H9 (cell line): Measurements from ENCODE around the gene ZNF800. TPM values are rescaled to one million over a fixed set of nuclear protein-coding genes. Genes with fewer than 3 reads are reported as not detected.

ENCODE experiments used
- DNase-seq: peaks from one replicate; pipeline ENCODE4 v3.0.0-alpha.2; 2017
- H2AFZ ChIP-seq: one replicate; pipeline ENCODE4 v1.6.1; 2013; ENCODE audit warnings: mild to moderate bottlenecking, low read length, control low read depth, moderate library complexity
- H2AK5ac ChIP-seq: 2 replicates; pipeline ENCODE4 v1.6.1; 2013; ENCODE audit warnings: low read length, control low read depth, mixed read lengths; ENCODE audit not compliant: insufficient read length
- H2BK120ac ChIP-seq: one replicate; pipeline ENCODE4 v1.6.1; 2013; ENCODE audit warnings: low read depth, mild to moderate bottlenecking, low read length, control low read depth, inconsistent platforms; ENCODE audit not compliant: poor library complexity, severe bottlenecking
- H2BK12ac ChIP-seq: 2 replicates; pipeline ENCODE4 v1.6.1; 2013; ENCODE audit warnings: low read length, control low read depth, mixed read lengths, low read depth; ENCODE audit not compliant: insufficient read length
- H2BK15ac ChIP-seq: 2 replicates; pipeline ENCODE4 v1.6.1; 2013; ENCODE audit warnings: low read depth, low read length, control low read depth
- H2BK20ac ChIP-seq: one replicate; pipeline ENCODE4 v1.6.1; 2013; ENCODE audit warnings: low read depth, mild to moderate bottlenecking, low read length, control low read depth, inconsistent platforms; ENCODE audit not compliant: poor library complexity, severe bottlenecking
- H2BK5ac ChIP-seq: 2 replicates; pipeline ENCODE4 v1.6.1; 2013; ENCODE audit warnings: low read length, control low read depth, mixed read lengths; ENCODE audit not compliant: insufficient read length
- H3K14ac ChIP-seq: 2 replicates; pipeline ENCODE4 v1.6.1; 2013; ENCODE audit warnings: low read length, control low read depth; ENCODE audit not compliant: insufficient read depth
- H3K18ac ChIP-seq: 2 replicates; pipeline ENCODE4 v1.6.1; 2013; ENCODE audit warnings: low read depth, mild to moderate bottlenecking, mixed read lengths, low read length, control low read depth; ENCODE audit not compliant: insufficient read length
- H3K23ac ChIP-seq: 2 replicates; pipeline ENCODE4 v1.6.1; 2013; ENCODE audit warnings: low read length, control low read depth, mixed read lengths, low read depth; ENCODE audit not compliant: insufficient read length
- H3K23me2 ChIP-seq: 2 replicates; pipeline ENCODE4 v1.6.1; 2013; ENCODE audit warnings: low read depth, mild to moderate bottlenecking, mixed read lengths, low read length, control low read depth; ENCODE audit not compliant: insufficient read length, poor library complexity, severe bottlenecking
- H3K27ac ChIP-seq: 2 replicates; pipeline ENCODE4 v1.5.1; 2013; ENCODE audit warnings: low read length, control low read depth, mixed read lengths, low read depth; ENCODE audit not compliant: insufficient read length
- H3K27me3 ChIP-seq: 2 replicates; pipeline ENCODE4 v1.6.1; 2013; ENCODE audit warnings: low read length, control low read depth, inconsistent platforms; ENCODE audit not compliant: insufficient read depth
- H3K4ac ChIP-seq: 2 replicates; pipeline ENCODE4 v1.6.1; 2013; ENCODE audit warnings: low read depth, mild to moderate bottlenecking, control low read depth, inconsistent platforms, low read length, moderate library complexity
- H3K4me1 ChIP-seq: 2 replicates; pipeline ENCODE4 v1.6.1; 2013; ENCODE audit warnings: low read length, control low read depth, inconsistent platforms; ENCODE audit not compliant: insufficient read depth
- H3K4me2 ChIP-seq: 2 replicates; pipeline ENCODE4 v1.6.1; 2013; ENCODE audit warnings: low read length, control low read depth, mixed read lengths; ENCODE audit not compliant: insufficient read length, insufficient read depth
- H3K56ac ChIP-seq: 2 replicates; pipeline ENCODE4 v1.6.1; 2013; ENCODE audit warnings: low read depth, mild to moderate bottlenecking, mixed read lengths, low read length, control low read depth; ENCODE audit not compliant: insufficient read length
- H3K79me1 ChIP-seq: 2 replicates; pipeline ENCODE4 v1.6.1; 2013; ENCODE audit warnings: low read depth, mild to moderate bottlenecking, moderate library complexity, low read length, control low read depth, inconsistent platforms; ENCODE audit not compliant: insufficient read depth, poor library complexity, severe bottlenecking
- H3K79me2 ChIP-seq: 2 replicates; pipeline ENCODE4 v1.6.1; 2013; ENCODE audit warnings: low read length, control low read depth, inconsistent platforms; ENCODE audit not compliant: insufficient read depth
- H3K9ac ChIP-seq: 2 replicates; pipeline ENCODE4 v1.6.1; 2013; ENCODE audit warnings: low read length, control low read depth, mixed read lengths; ENCODE audit not compliant: insufficient read length; ENCODE audit errors: extremely low read depth
- H3K9me3 ChIP-seq: one replicate; pipeline ENCODE4 v1.6.1; 2013; ENCODE audit warnings: low read depth, low read length, inconsistent platforms; ENCODE audit not compliant: control insufficient read depth
- H3T11ph ChIP-seq: one replicate; pipeline ENCODE4 v1.6.1; 2013; ENCODE audit warnings: mild to moderate bottlenecking, low read length, control low read depth, inconsistent platforms
- H4K20me1 ChIP-seq: one replicate; pipeline ENCODE4 v1.6.1; 2013; ENCODE audit not compliant: control insufficient read depth, insufficient read length, insufficient read depth
- H4K5ac ChIP-seq: 2 replicates; pipeline ENCODE4 v1.6.1; 2013; ENCODE audit warnings: low read depth, mild to moderate bottlenecking, mixed read lengths, low read length, control low read depth; ENCODE audit not compliant: insufficient read length
- H4K8ac ChIP-seq: replicated peaks from 2 replicates; pipeline ENCODE4 v1.6.1; 2013; ENCODE audit warnings: low read length, control low read depth, mixed read lengths, low read depth; ENCODE audit not compliant: insufficient read length
- H4K91ac ChIP-seq: 2 replicates; pipeline ENCODE4 v1.6.1; 2013; ENCODE audit warnings: low read depth, mild to moderate bottlenecking, moderate library complexity, mixed read lengths, low read length, control low read depth; ENCODE audit not compliant: insufficient read length
- H3K27ac Mint-ChIP-seq, 3 experiments: 2 replicates in 2 of 3; 3 replicates in 1 of 3; pipeline ENCODE4 v1.8.0; 2020 to 2021; ENCODE audit warnings: mixed read lengths in 3 of 3, mild to moderate bottlenecking in 1 of 3, moderate library complexity in 1 of 3
- H3K27me3 Mint-ChIP-seq: 2 replicates; pipeline ENCODE4 v1.8.0; 2021; ENCODE audit warnings: low read depth, mild to moderate bottlenecking, moderate library complexity, mixed read lengths
- H3K36me3 Mint-ChIP-seq, 3 experiments: 2 replicates in 2 of 3; 3 replicates in 1 of 3; pipeline ENCODE4 v1.8.0; 2020 to 2021; ENCODE audit warnings: low read depth in 3 of 3, mixed read lengths in 3 of 3; ENCODE audit not compliant: insufficient read depth in 1 of 3
- H3K4me1 Mint-ChIP-seq, 2 experiments: 2 replicates each; pipeline ENCODE4 v1.8.0; 2020; ENCODE audit warnings: mixed read lengths in 2 of 2
- H3K4me3 Mint-ChIP-seq, 2 experiments: 2 replicates in 1 of 2; 3 replicates in 1 of 2; pipeline ENCODE4 v1.8.0; 2020 to 2021; ENCODE audit warnings: mild to moderate bottlenecking in 2 of 2, mixed read lengths in 2 of 2, moderate library complexity in 1 of 2
- H3K9me3 Mint-ChIP-seq, 2 experiments: 2 replicates in 1 of 2; 3 replicates in 1 of 2; pipeline ENCODE4 v1.8.0; 2020; ENCODE audit warnings: mild to moderate bottlenecking in 2 of 2, mixed read lengths in 2 of 2, moderate library complexity in 1 of 2
- WGBS: extraction: QIAGEN DNeasy Blood & Tissue Kit; methylation state at CpG from one replicate; pipeline ENCODE4 v1.1.7; 2013; ENCODE audit warnings: missing lambda C conversion rate, low lambda C conversion rate, mixed read lengths; ENCODE audit not compliant: insufficient read length; ENCODE audit errors: extremely low coverage; 5-methylcytosine and 5-hydroxymethylcytosine counted together
- total RNA-seq: library from RNA; stranded (reverse); gene quantifications from 2 replicates; pipeline ENCODE4 v1.2.1, GENCODE V29; 2021
- TF ChIP-seq, protein P1 (sequence below): fragments of 200-600 bp; sonication (generic); conservative IDR thresholded peaks from 3 replicates; pipeline ENCODE4 v1.8.0; 2021; ENCODE audit warnings: antibody characterized with exemption, mild to moderate bottlenecking

The ZNF800 gene
- total RNA-seq, 1 experiment from 2014 or later: 11.0 TPM

DNA sequence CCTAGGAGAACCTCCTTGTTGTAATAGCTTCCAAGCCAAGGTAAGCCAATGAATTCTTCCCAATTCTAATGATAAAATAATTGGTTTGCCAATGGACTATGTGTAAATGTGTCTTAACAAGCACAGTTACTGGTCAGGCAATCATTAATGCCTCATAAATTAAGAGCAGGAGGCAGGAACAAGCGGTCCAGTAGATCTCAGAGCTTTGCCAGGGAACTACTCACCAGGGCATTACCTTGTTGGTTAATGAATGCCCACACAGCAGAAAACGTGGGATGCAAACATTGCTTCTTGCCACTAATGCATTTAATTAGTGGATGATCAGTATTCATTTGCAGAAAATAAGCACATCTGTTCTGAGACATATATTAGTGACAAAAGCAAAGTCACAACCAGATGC lies 26.7 kb upstream of the ZNF800 start:
- Histone ChIP-seq H3K4ac (no peak overlapping the region), H2AK5ac (no peak overlapping the region), H3K27me3 (no peaks in the 10 kb centered on the region), H3K23me2 (no peaks in the 10 kb centered on the region), H3K4me2 (no peak overlapping the region), H2BK120ac (no peak overlapping the region), H3K27ac (no peak overlapping the region), H4K8ac (no peak overlapping the region), H3K9me3 (no peaks in the 10 kb centered on the region), H3K23ac (no peak overlapping the region), H3K18ac (no peak overlapping the region), H4K20me1 (no peaks in the 10 kb centered on the region), H2BK12ac (no peak overlapping the region), H3K4me1 (no peaks in the 10 kb centered on the region), H3K56ac (no peak overlapping the region), H2AFZ (no peak overlapping the region), H4K91ac (no peak overlapping the region), H2BK5ac (no peak overlapping the region), H3T11ph (no peak overlapping the region), H3K79me1 (no peaks in the 10 kb centered on the region), H3K14ac (no peak overlapping the region), H2BK15ac (no peak overlapping the region), H3K79me2 (no peaks in the 10 kb centered on the region), H2BK20ac (no peak overlapping the region), H3K9ac (no peak overlapping the region), H4K5ac (no peak overlapping the region)
- H3K4me1 Mint-ChIP-seq: no peaks in the 10 kb centered on the region
- TF ChIP-seq, protein P1, sequence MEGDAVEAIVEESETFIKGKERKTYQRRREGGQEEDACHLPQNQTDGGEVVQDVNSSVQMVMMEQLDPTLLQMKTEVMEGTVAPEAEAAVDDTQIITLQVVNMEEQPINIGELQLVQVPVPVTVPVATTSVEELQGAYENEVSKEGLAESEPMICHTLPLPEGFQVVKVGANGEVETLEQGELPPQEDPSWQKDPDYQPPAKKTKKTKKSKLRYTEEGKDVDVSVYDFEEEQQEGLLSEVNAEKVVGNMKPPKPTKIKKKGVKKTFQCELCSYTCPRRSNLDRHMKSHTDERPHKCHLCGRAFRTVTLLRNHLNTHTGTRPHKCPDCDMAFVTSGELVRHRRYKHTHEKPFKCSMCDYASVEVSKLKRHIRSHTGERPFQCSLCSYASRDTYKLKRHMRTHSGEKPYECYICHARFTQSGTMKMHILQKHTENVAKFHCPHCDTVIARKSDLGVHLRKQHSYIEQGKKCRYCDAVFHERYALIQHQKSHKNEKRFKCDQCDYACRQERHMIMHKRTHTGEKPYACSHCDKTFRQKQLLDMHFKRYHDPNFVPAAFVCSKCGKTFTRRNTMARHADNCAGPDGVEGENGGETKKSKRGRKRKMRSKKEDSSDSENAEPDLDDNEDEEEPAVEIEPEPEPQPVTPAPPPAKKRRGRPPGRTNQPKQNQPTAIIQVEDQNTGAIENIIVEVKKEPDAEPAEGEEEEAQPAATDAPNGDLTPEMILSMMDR: no peak
- no peaks in the 10 kb centered on the region for H3K36me3 Mint-ChIP-seq
- DNase-seq: no peak
- H3K4me3 Mint-ChIP-seq: no peak overlapping the region
- WGBS: no CpG with 5 or more reads among the region's 2 CpGs
- peaks cover 2 to 6% of the 10 kb centered on the region in 2 experiments; a peak in 2 of 5 replicates for H3K9me3 Mint-ChIP-seq
- peaks cover 29% of the 10 kb centered on the region for H3K27me3 Mint-ChIP-seq
- no peak overlapping the region for H3K27ac Mint-ChIP-seq
